Superior temporal gyrus (tissue), 1 donor: ENCODE measurements around the gene ATRN.
"Not testable (repeated sequence)": the region's sequence is repeated elsewhere in the genome, so short reads cannot be mapped to it uniquely, and the experiment has no call there.

Experiments used
- DNase-seq: peaks from one replicate; pipeline ENCODE4 v3.0.0-alpha.2; 2016; ENCODE audit errors: extremely low spot score

ATRN gene

GRCh38 chr20:3470627-3471396 is at the start of gene ATRN:
TSS of gene ATRN (plus strand) at chr20:3471018. CDS start at chr20:3471108, 90 bp downstream.
- DNase-seq, result peak; percentile 78

- DNase-seq, result no peak
These were observed 48.8 kb upstream of the ATRN start for GRCh38 chr20:3421985-3422384.

GRCh38 chr20:3423126-3423525 is 47.7 kb upstream of the ATRN start:
- no peak for DNase-seq

- DNase-seq, result not testable (repeated sequence)
These were observed 44.1 kb upstream of the ATRN start for GRCh38 chr20:3426766-3427165.

- DNase-seq, result no peak
These were observed 40.3 kb upstream of the ATRN start for GRCh38 chr20:3430376-3431069.

- no peak for DNase-seq
These were observed 39.7 kb upstream of the ATRN start for GRCh38 chr20:3431109-3431508.

GRCh38 chr20:3432844-3433243 is 38.0 kb upstream of the ATRN start:
- no peak for DNase-seq

GRCh38 chr20:3433744-3434143 is 37.1 kb upstream of the ATRN start:
- no peak for DNase-seq

- no peak for DNase-seq
These were observed 36.6 kb upstream of the ATRN start for GRCh38 chr20:3434232-3434631.

GRCh38 chr20:3436864-3437574 is 33.8 kb upstream of the ATRN start:
- DNase-seq, result no peak

- DNase-seq, result no peak
These were observed 24.0 kb upstream of the ATRN start for GRCh38 chr20:3446779-3447178.

GRCh38 chr20:3447321-3447720 is 23.5 kb upstream of the ATRN start:
- no peak for DNase-seq

- no peak for DNase-seq
These were observed 21.5 kb upstream of the ATRN start for GRCh38 chr20:3449319-3449718.

GRCh38 chr20:3452136-3452535 is 18.7 kb upstream of the ATRN start:
- no peak for DNase-seq

GRCh38 chr20:3452690-3453089 is 18.1 kb upstream of the ATRN start:
- DNase-seq, result no peak

GRCh38 chr20:3454831-3455230 is 16.0 kb upstream of the ATRN start:
- peak; percentile 29 for DNase-seq

- DNase-seq, result no peak
These were observed 14.2 kb upstream of the ATRN start for GRCh38 chr20:3456648-3457047.

- DNase-seq, result no peak
These were observed 10.9 kb upstream of the ATRN start for GRCh38 chr20:3459881-3460307.

GRCh38 chr20:3461211-3461771 is 9.5 kb upstream of the ATRN start:
- DNase-seq, result peak; percentile 29

- no peak for DNase-seq
These were observed 8.7 kb upstream of the ATRN start for GRCh38 chr20:3461911-3462677.

- DNase-seq, result no peak
These were observed 6.7 kb upstream of the ATRN start for GRCh38 chr20:3464166-3464565.

GRCh38 chr20:3465301-3465700 is 5.5 kb upstream of the ATRN start:
- no peak for DNase-seq
